HFFc6 (cell line): ENCODE results near the gene ALDH16A1. TPM values are rescaled to one million over a fixed set of nuclear protein-coding genes. Genes with fewer than 3 reads are reported as not detected.
"Not testable (repeated sequence)": the region's sequence is repeated elsewhere in the genome, so short reads cannot be mapped to it uniquely, and the experiment has no call there.

Source experiments
- DNase-seq: peaks from one replicate; pipeline ENCODE4 v3.0.0-alpha.2; 2018
- H3K27ac Mint-ChIP-seq: 2 replicates; pipeline ENCODE4 v1.8.0; 2020; ENCODE audit warnings: mild to moderate bottlenecking, mixed read lengths
- H3K27me3 Mint-ChIP-seq: 2 replicates; pipeline ENCODE4 v1.8.0; 2021; ENCODE audit warnings: mild to moderate bottlenecking, moderate library complexity, mixed read lengths; ENCODE audit not compliant: insufficient read depth
- H3K36me3 Mint-ChIP-seq: 2 replicates; pipeline ENCODE4 v1.8.0; 2021; ENCODE audit warnings: low read depth, mixed read lengths
- H3K4me1 Mint-ChIP-seq: 2 replicates; pipeline ENCODE4 v1.8.0; 2020; ENCODE audit warnings: low read depth, mixed read lengths
- H3K4me3 Mint-ChIP-seq: 2 replicates; pipeline ENCODE4 v1.8.0; 2020; ENCODE audit warnings: mild to moderate bottlenecking, moderate library complexity, mixed read lengths
- H3K9me3 Mint-ChIP-seq: 2 replicates; pipeline ENCODE4 v1.8.0; 2020; ENCODE audit warnings: mild to moderate bottlenecking, mixed read lengths
- total RNA-seq, 6 experiments: library from RNA; stranded (reverse); fragmentation: NEBNext Ultra II Directional; extraction: Animal tissue kit (Norgen Biotek cat#: 25700); gene quantifications; 2 replicates in 1 of 6; 3 replicates in 5 of 6; pipeline ENCODE4 v1.2.3, GENCODE V29; 2021
- TF ChIP-seq, protein P1 (sequence below): fragments of 200-600 bp; sonication (generic); IDR thresholded peaks from 2 replicates; pipeline ENCODE4 v1.5.0; 2021; ENCODE audit warnings: antibody characterized with exemption, mild to moderate bottlenecking

ALDH16A1 gene
- total RNA-seq, 6 experiments from 2014 or later: 13.9 to 23.0 (median 19.8) TPM

DNA sequence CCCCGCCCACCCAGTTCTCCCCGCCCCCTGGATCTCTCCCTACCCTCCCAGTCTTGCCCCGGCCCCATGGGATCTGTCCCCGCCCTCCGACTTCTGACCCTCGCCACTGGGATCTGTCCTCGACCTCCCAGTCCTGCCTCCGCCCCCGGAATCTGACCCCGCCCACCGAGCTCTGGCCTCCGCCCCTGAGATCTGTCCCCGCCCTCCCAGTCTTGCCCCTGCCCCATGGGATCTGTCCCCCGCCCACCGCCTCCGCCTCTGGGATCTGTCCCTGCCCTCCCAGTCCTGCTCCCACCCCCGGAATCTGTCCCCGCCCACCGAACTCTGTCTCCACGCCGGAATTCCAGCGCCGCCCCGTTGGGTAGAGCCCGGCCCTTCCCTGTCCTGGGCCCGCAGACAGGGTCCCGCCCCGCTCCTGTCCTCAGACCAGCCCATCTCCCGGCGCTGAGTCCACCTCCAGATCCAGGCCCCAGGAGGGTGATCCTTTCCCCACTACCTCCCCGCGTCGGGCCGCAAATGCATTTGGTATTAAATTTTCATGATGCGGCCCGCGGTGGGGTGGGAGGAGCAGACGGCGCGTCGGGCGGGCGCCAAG lies 10.2 kb upstream of the ALDH16A1 start:
- Mint-ChIP-seq H3K27me3 (peaks cover 31% of the 10 kb centered on the region), H3K27ac (no peak overlapping the region), H3K36me3 (peaks cover 7% of the 10 kb centered on the region; the same call in 1 of the 2 replicates), H3K4me3 (peak overlapping the region; percentile 81), H3K4me1 (peaks cover 32% of the 10 kb centered on the region), H3K9me3 (no peaks in the 10 kb centered on the region)
- TF ChIP-seq, protein P1, sequence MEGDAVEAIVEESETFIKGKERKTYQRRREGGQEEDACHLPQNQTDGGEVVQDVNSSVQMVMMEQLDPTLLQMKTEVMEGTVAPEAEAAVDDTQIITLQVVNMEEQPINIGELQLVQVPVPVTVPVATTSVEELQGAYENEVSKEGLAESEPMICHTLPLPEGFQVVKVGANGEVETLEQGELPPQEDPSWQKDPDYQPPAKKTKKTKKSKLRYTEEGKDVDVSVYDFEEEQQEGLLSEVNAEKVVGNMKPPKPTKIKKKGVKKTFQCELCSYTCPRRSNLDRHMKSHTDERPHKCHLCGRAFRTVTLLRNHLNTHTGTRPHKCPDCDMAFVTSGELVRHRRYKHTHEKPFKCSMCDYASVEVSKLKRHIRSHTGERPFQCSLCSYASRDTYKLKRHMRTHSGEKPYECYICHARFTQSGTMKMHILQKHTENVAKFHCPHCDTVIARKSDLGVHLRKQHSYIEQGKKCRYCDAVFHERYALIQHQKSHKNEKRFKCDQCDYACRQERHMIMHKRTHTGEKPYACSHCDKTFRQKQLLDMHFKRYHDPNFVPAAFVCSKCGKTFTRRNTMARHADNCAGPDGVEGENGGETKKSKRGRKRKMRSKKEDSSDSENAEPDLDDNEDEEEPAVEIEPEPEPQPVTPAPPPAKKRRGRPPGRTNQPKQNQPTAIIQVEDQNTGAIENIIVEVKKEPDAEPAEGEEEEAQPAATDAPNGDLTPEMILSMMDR: no peak
- peak; percentile 80 for DNase-seq

DNA sequence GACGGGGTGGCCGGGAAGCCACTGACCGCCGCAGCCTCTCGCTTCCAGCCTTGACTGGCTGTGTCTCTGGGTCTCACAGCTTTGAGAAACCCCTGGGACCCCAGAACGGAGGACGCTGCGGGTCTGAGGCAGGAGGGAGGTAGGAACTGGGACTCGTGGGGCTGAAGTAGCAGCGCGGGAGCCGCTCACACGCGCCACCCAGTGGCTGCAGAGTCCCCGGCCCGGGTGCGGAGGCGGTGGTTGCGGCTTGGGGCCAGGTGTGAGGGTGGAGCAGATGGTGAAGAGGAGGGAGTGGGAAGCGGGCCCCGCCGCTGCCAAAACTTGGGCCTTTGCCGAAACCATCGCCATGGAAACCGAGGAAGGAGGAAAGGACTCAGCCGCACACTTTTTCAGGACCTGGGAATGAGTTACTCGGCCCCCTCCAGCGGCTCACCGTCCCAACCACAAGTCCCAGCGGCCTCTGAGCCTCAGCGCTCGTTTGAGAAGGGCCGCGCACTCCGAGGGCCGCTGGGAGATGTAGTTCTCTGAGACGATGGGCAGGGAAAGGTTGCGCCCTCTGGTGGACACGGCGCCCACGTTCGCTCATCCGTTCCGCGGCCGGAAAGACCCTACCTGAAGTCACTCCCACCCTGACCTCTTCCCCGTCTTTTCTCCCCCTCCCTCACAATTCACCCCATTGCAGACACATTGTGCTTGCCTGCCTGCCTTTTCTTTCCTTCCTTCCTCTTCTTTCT lies 9.5 kb upstream of the ALDH16A1 start:
- Mint-ChIP-seq H3K27ac (no peak overlapping the region), H3K27me3 (peaks cover 27% of the 10 kb centered on the region), H3K4me3 (peak overlapping the region; percentile 81), H3K4me1 (peaks cover 36% of the 10 kb centered on the region), H3K9me3 (no peaks in the 10 kb centered on the region), H3K36me3 (peaks cover 13% of the 10 kb centered on the region; the same call in 1 of the 2 replicates)
- peak; percentile 87 for DNase-seq
- TF ChIP-seq, protein P1: peak; percentile 89

DNA sequence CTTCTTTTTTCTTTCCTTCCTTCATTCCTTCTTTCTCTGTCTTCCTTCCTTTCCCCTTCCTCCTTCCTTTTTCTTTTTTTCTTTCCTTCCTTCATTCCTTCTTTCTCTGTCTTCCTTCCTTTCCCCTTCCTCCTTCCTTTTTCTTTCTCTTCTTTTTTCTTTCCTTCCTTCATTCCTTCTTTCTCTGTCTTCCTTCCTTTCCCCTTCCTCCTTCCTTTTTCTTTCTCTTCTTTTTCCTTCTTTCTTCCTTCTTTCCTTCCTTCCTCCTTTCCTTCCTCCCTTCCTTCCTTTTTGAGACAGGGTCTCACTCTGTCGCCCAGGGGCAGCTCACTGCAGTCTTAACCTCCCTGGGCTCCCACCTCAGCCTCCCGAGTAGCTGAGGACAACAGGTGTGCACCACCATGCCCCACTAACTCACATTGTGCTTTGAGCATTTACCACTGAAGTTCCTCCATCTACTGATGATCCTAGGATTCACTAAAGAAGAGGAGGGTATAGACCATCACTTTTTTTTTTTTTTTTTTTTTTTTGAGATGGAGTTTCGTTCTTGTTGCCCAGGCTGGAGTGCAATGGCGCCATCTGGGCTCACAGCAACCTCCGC lies 8.8 kb upstream of the ALDH16A1 start:
- not testable (repeated sequence) for H3K27ac Mint-ChIP-seq, DNase-seq, H3K9me3 Mint-ChIP-seq
- peaks cover 20% of the 10 kb centered on the region for H3K27me3 Mint-ChIP-seq
- peaks cover 14% of the 10 kb centered on the region; the same call in 1 of the 2 replicates for H3K36me3 Mint-ChIP-seq
- peak overlapping the region; percentile 81 for H3K4me3 Mint-ChIP-seq
- H3K4me1 Mint-ChIP-seq: peaks cover 38% of the 10 kb centered on the region

DNA sequence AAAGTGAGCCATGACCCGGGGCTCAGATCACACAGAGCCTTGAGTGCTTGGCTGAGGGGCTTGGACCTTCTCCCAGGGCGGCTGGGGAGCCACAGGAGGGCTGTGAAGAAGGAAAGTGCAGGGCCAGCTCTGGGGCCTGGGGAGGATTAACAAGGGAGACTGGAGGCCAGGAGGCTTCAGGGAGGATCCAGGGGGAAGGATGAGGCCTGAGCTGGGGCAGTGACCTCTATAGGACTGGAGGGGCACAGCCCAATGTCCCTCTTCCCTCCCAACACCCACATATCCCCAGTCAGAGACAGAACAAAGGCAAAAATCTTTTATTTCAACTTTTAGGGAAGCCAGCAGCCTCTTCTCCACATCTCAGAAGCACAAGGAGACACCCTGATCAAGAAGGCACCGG lies 7.0 kb upstream of the ALDH16A1 start:
- no peak for DNase-seq
- TF ChIP-seq, protein P1: no peak
- Mint-ChIP-seq H3K4me1 (peaks cover 36% of the 10 kb centered on the region), H3K9me3 (no peaks in the 10 kb centered on the region), H3K4me3 (no peak overlapping the region), H3K27ac (no peak overlapping the region), H3K36me3 (peaks cover 14% of the 10 kb centered on the region; the same call in 1 of the 2 replicates), H3K27me3 (peaks cover 9% of the 10 kb centered on the region)

DNA sequence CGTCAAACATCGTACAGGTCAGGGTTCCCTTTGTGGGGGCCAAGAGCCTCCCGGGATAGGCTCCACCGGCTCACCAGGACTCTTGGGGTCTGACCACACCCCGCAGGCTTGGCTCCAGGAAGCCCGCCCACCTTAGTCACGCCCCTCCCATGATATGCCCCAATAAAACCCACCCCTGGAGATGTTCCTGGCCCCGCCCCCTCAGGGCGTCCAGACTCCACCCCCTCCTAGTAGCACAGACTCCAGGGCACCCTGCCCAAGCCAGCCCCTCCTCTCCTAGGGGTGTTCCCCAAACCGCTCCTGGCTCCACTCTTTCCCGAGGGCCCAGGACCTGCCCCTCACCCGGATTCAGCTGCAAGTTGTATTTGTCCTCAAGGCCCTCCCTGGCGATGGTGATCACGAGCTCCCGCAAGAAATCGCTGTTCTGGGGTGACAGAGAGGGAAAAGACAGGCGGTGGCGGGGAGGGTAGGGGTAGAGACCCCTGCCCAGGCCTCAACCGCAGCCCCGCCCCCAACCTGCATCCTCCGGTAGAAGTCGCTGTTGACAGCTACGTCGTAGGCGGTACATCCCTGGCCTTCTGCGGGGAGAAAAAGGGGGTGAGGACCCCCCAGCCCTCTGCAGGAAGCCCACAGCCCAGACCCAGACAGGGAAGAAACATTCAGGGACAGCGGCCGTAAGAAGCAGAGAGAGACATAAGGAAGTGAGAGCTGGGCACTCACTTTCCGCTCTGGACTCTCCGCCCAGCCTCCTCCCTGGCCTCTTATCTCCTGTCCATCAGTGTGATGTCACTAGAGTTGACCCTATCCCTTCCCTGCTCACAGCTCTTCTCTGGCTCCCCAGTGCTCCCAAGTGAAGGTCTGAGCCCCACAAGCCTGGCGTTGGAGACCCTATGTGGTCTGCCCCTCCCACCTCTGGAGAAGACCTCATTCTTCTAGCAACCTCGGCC lies 5.3 kb upstream of the ALDH16A1 start:
- TF ChIP-seq, protein P1: no peak
- H3K4me1 Mint-ChIP-seq: peaks cover 29% of the 10 kb centered on the region
- no peaks in the 10 kb centered on the region; the same call in 1 of the 2 replicates for H3K27me3 Mint-ChIP-seq
- no peak overlapping the region for H3K4me3 Mint-ChIP-seq
- H3K27ac Mint-ChIP-seq: no peak overlapping the region
- no peak for DNase-seq
- H3K36me3 Mint-ChIP-seq: peaks cover 18% of the 10 kb centered on the region; the same call in 1 of the 2 replicates
- H3K9me3 Mint-ChIP-seq: no peaks in the 10 kb centered on the region
